Ureter (tissue), 1 donor: ENCODE data around the gene RASL10A. TPM values are rescaled to one million over a fixed set of nuclear protein-coding genes. Genes with fewer than 3 reads are reported as not detected.
A peak's percentile ranks its signal among the peaks of the same experiment; 100 is the strongest.

ENCODE experiments used
- DNase-seq: peaks from one replicate; pipeline ENCODE4 v3.0.0-alpha.2; 2020; ENCODE audit warnings: low spot score
- total RNA-seq: library from RNA; stranded (reverse); gene quantifications from one replicate; pipeline ENCODE4 v1.2.4, GENCODE V29; 2023
- donor health status: DM: yes; HTN: yes; CAD: no.

RASL10A gene
- total RNA-seq, 1 donor from 2014 or later, result 5.3 TPM

- DNase-seq, result no peak
Measured at GRCh38 chr22:29323641-29324040, 8.1 kb upstream of the RASL10A start.

DNA sequence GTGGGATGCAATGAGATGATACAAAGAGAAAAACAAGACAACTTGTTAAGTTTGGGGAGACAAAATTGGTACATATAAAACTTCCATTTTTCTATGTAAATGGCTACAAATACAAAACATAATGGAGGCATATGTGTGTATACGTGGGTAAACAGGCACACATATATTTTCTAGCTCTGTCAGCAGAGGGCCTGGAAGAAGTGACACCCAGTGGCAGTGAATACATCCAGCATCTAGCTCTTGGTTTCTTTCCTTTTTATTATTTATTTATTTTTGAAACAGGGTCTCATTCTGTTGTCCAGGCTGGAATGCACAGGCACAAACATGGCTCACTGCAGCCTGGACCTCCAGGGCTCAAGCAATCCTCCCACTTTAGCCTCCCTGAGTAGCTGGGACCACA is 5.0 kb upstream of the RASL10A start:
- no peak for DNase-seq

- DNase-seq, result no peak
Measured at GRCh38 chr22:29319072-29319471, 3.6 kb upstream of the RASL10A start.

- DNase-seq, result no peak
Measured at GRCh38 chr22:29317827-29318454, 2.4 kb upstream of the RASL10A start.

- DNase-seq, result no peak
Measured at GRCh38 chr22:29316141-29316828, 788 bp upstream of the RASL10A start.

DNA sequence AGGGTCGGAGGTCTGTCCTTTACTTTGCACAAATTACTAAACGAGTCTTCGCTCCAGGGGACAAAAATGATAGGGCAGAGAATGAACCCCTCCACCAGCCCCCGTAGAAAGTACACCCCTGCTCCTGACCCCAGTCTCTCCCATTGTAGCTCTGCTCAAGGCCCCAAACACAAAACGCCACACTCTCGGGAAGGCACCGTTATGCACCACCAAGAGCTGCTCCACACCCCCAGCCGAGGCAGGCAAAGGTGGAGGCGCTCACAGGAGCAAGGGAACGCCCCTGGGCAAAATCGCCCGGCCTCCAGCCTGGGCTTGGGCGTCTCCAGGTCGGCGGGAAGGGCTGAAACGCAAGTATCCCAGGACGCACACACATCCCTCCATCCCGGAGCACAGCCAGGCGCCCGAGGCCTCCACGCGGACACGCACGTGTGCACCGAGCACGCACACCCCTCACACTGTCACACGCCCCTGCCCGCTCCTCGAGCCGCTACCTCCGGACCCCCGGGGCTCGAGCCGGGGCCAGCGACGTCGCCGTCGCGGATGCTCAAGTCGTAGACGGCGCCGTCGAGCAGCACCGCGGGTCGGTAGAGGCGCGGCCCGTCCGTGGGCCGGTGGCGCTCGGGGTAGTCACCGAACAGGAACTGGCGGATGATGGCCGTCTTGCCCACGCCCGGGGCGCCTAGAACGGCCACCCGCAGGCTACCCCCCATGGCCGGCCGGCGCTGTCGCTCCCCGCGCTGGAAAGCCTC is 786 bp downstream of the RASL10A start:
- no peak for DNase-seq

- DNase-seq, result no peak
Measured at GRCh38 chr22:29313576-29314466, 1.7 kb downstream of the RASL10A start.

DNA sequence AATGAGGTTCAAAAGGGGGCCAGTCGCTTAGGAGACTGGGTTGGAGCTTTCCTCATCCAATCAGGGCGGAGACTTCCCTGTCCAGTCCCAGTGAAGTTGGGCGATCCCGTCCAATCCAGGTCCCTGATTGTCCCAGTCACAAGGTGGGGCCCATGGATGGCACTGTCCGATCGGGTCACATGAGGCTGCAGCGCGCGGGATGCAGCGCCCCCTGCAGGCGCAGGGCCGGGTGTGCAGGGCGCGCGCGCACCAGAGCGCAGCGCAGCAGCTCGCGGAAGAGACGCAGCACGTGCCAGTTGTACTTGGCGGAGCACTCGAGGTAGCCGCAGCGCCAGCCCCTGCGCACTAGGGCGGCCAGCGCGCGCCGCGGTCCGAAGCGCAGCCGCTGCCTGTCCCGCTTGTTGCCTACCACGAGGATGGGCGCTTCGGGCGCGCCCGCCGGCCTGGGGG is 2.3 kb downstream of the RASL10A start:
- DNase-seq, result no peak

GRCh38 chr22:29312218-29313125 is 3.0 kb downstream of the RASL10A start:
- DNase-seq, result no peak

GRCh38 chr22:29311464-29312217 is 3.9 kb downstream of the RASL10A start:
- DNase-seq, result no peak

- peak; percentile 98 for DNase-seq
Measured at GRCh38 chr22:29310863-29311339, 4.6 kb downstream of the RASL10A start.

DNA sequence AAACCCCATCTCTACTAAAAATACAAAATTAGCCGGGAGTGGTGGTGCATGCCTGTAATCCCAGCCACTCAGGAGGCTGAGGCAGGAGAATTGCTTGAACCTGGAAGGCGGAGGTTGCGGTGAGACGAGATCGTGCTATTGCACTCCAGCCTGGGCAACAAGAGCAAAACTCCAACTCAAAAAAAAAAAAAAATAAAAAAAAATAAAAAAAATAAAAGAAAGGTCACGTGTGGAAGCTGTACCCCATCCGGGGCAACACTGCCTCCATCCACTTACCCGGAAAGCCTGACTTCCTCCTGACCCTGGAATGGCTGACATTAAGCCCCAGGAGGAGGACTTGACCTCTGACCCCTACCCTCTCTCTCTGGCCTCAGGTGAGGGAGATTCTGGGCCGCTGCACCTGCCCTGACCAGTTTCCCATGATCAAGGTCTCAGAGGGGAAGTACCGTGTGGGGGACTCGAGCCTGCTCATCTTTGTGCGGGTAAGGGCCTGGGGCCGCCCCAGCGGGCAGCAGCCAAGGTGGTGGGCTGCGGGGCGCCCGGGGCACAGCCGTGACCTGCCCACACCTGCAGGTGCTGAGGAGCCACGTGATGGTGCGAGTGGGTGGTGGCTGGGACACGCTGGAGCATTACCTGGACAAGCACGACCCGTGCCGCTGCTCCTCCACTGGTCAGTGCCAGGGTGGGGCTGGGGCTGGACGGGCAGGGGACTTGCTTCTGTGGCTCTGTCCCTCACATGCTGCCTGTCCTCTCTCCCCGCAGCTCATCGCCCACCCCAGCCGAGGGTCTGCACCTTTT is 5.2 kb downstream of the RASL10A start:
- no peak for DNase-seq

- no peak for DNase-seq
Measured at GRCh38 chr22:29309332-29310064, 6.0 kb downstream of the RASL10A start.

- DNase-seq, result no peak
Measured at GRCh38 chr22:29308791-29309262, 6.7 kb downstream of the RASL10A start.

GRCh38 chr22:29308148-29308790 is 7.2 kb downstream of the RASL10A start:
- no peak for DNase-seq

GRCh38 chr22:29307596-29308147 is 7.8 kb downstream of the RASL10A start:
- no peak for DNase-seq
